Adrenal gland (tissue), 5 donors: ENCODE measurements around the gene UBASH3B.

Experiments
- POLR2A ChIP-seq, 2 donors: fragments of 450-650 bp; IDR thresholded peaks; one replicate each; pipeline ENCODE4 v1.6.1; 2017; ENCODE audit warnings: antibody characterized with exemption in 2 of 2, mild to moderate bottlenecking in 2 of 2, moderate library complexity in 1 of 2
- TF ChIP-seq, protein P1 (sequence below), 6 experiments: fragments of 450-650 bp in 4 of 6; fragments of 200-600 bp in 2 of 6; sonication (generic) in 1 of 6; IDR thresholded peaks; 1 replicate in 5 of 6; 2 replicates in 1 of 6; pipeline versions ENCODE4 v1.5.1 to v1.8.0; 2016 to 2021; ENCODE audit warnings: antibody characterized with exemption in 6 of 6, mild to moderate bottlenecking in 2 of 6, moderate library complexity in 1 of 6
- donor health status: DM: no; HTN: no; CAD: no.

DNA sequence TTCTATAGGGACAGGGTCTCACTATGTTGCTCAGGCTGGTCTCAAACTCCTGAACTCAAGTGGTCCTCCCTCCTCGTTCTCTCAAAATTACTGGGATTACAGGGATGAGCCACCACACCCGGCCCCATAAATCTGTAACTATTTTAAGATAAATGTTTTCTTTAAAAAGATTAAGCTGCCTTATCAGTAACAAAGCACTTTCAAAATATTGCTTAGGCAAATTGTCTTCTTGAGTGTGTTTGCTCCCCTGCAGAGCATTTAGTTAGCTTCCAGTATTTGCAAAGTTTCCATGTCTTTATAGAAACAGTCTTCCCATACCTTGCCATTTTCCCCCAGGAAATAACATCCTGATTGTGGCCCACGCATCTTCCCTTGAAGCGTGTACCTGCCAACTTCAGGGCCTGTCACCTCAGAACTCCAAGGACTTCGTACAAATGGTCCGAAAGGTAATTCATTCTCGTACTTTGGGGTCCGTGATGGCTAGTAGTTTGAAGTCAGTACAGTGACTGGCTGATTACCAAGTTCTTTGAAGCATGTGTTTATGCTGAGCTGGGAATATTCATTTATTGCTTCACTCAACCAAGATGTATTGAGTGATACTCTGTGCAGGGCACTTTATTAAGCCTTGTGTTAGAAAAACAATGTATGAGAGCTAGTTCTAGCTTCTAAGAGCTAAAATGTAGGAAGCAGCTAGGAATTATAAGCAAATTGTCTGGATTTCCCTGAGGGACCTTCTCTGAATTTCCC is 152.4 kb downstream of the UBASH3B start:
- no peak for TF ChIP-seq POLR2A (IDR thresholded peaks at IDR 0.05)
- TF ChIP-seq, protein P1, sequence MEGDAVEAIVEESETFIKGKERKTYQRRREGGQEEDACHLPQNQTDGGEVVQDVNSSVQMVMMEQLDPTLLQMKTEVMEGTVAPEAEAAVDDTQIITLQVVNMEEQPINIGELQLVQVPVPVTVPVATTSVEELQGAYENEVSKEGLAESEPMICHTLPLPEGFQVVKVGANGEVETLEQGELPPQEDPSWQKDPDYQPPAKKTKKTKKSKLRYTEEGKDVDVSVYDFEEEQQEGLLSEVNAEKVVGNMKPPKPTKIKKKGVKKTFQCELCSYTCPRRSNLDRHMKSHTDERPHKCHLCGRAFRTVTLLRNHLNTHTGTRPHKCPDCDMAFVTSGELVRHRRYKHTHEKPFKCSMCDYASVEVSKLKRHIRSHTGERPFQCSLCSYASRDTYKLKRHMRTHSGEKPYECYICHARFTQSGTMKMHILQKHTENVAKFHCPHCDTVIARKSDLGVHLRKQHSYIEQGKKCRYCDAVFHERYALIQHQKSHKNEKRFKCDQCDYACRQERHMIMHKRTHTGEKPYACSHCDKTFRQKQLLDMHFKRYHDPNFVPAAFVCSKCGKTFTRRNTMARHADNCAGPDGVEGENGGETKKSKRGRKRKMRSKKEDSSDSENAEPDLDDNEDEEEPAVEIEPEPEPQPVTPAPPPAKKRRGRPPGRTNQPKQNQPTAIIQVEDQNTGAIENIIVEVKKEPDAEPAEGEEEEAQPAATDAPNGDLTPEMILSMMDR (IDR thresholded peaks at IDR 0.05), result no peak
